Nasal cavity respiratory epithelium epithelial cell of viscerocranial mucosa (primary cell): ENCODE measurements around the gene GPR151. TPM values are rescaled to one million over a fixed set of nuclear protein-coding genes. Genes with fewer than 3 reads are reported as not detected.

Experiments
- total RNA-seq: library from RNA; depleted of rRNA; stranded (reverse); fragments of >200 nt; gene quantifications from 2 replicates; pipeline ENCODE4 v1.2.3, GENCODE V29; 2014

The GPR151 gene
- total RNA-seq = not detected in 2 replicates

DNA sequence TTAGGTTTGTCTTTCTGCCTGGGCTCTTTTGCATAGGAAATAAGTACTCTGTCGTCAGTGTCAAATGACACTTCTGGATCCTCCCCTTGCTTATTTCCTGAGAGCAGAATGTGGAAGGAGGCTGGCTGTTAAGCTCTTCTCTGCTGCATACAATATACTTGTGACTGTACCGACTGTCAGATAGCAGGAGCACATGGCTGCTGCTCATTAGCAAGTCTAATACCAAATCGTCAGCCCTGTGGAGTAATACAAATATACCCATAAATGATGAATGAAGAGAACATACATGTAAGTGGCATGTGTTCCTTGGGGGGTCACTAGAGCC lies at the start of gene GPR151:
Gene GPR151, minus strand, starts transcription at position 40 of the 325 bp plus-strand sequence. CDS start 77 bp downstream, outside the sequence.

Other genes with a start within 250 kb of the GPR151 start
- gene POU4F3, start 177.4 kb downstream of the GPR151 start, total RNA-seq = under 0.01 and 0.14 TPM in 2 replicates
- 39.3 and 50.3 TPM in 2 replicates for gene TCERG1, start 68.9 kb downstream of the GPR151 start, total RNA-seq